ENCODE data around the gene BOLA3.

Gene BOLA3

DNA sequence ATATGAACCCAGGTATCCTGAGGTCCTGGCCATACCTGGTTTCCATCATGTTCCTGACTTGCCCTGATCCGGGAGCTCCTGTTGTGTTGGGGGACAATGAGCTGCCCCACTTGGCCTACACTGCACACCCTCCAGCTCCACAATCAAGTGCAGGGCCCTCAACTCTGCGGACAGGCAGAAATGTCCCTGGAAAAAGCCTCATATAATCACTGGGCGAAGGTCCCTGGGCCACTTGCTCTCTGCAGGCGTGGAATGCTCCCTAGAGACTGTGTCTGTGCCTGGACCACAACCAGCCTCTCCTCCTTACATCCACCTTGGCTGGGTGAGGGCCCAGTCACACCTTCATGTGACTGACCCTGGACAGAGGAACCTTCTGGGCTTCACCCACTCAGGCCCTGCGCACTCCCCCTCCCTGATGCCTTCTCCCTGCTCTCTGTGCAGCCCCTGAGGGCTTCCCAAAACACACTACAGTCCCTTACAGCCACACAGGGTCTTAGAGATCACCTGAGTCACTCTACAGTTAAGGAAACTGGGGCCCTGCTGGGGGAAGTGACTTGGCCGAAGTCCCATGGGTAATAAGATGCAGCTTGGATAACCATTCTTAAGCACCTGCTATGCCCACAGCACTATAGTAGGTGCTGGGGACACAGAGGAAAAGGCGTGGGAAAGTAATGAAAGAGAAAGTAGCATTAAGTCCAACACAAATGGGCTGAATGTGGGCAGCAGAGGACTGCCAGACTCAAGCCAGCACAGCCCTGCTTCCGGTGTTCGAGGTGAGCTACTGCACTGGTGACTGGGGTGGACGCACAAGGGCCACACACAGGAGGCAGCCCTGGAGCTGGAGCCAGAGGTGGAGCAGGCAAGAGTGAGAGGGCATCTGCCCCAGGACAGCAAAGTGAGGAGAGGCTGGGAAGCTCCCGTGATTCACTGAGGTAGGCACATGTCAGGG is 9.8 kb downstream of the BOLA3 start:
- TF ChIP-seq, protein P1, sequence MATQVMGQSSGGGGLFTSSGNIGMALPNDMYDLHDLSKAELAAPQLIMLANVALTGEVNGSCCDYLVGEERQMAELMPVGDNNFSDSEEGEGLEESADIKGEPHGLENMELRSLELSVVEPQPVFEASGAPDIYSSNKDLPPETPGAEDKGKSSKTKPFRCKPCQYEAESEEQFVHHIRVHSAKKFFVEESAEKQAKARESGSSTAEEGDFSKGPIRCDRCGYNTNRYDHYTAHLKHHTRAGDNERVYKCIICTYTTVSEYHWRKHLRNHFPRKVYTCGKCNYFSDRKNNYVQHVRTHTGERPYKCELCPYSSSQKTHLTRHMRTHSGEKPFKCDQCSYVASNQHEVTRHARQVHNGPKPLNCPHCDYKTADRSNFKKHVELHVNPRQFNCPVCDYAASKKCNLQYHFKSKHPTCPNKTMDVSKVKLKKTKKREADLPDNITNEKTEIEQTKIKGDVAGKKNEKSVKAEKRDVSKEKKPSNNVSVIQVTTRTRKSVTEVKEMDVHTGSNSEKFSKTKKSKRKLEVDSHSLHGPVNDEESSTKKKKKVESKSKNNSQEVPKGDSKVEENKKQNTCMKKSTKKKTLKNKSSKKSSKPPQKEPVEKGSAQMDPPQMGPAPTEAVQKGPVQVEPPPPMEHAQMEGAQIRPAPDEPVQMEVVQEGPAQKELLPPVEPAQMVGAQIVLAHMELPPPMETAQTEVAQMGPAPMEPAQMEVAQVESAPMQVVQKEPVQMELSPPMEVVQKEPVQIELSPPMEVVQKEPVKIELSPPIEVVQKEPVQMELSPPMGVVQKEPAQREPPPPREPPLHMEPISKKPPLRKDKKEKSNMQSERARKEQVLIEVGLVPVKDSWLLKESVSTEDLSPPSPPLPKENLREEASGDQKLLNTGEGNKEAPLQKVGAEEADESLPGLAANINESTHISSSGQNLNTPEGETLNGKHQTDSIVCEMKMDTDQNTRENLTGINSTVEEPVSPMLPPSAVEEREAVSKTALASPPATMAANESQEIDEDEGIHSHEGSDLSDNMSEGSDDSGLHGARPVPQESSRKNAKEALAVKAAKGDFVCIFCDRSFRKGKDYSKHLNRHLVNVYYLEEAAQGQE (IDR thresholded peaks at IDR 0.05; ENCODE audit: insufficient read depth in 1 of 2, low read depth in 2 of 2, low read length in 2 of 2), result no peak
- no peak for TF ChIP-seq POLR2AphosphoS5 (IDR thresholded peaks at IDR 0.05; ENCODE audit: low read depth, low read length)
- no peak for TF ChIP-seq FOXP2 (optimal IDR thresholded peaks at IDR 0.05; ENCODE audit: borderline replicate concordance, extremely low read depth, extremely low read length, insufficient read depth)
- no peak for TF ChIP-seq SIN3A (IDR thresholded peaks at IDR 0.05; ENCODE audit: borderline replicate concordance, insufficient read depth, low read length)

DNA sequence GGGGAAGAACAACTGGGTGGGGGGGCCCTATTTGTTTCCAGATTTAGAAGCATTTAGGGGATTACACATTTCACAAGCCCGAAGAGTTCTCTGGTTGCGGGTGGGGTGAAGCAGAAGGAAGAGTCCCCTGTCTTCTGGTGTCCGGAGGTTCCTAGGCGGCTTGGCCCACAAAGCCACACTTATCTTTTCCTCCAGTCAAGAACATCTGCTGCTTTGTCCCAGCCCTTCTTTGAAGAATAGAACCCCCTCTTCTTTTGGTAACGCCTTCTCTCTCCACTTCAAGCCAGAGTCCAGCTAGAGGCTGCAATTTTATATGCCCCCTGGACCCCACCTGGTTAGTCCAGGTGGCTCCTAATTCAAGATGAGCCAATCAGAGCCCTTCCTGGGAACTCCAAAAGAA is 15.8 kb downstream of the BOLA3 start:
- TF ChIP-seq POLR2AphosphoS5 (IDR thresholded peaks at IDR 0.05; ENCODE audit: low read depth, low read length) (no peak), FOXP2 (optimal IDR thresholded peaks at IDR 0.05; ENCODE audit: borderline replicate concordance, extremely low read depth, extremely low read length, insufficient read depth) (no peak), SIN3A (IDR thresholded peaks at IDR 0.05; ENCODE audit: borderline replicate concordance, insufficient read depth, low read length) (no peak), TAF1 (IDR thresholded peaks at IDR 0.05; ENCODE audit: borderline replicate concordance, insufficient read depth, low read length) (no peak)
- TF ChIP-seq, protein P1 (IDR thresholded peaks at IDR 0.05; ENCODE audit: insufficient read depth in 1 of 2, low read depth in 2 of 2, low read length in 2 of 2), result no peak

DNA sequence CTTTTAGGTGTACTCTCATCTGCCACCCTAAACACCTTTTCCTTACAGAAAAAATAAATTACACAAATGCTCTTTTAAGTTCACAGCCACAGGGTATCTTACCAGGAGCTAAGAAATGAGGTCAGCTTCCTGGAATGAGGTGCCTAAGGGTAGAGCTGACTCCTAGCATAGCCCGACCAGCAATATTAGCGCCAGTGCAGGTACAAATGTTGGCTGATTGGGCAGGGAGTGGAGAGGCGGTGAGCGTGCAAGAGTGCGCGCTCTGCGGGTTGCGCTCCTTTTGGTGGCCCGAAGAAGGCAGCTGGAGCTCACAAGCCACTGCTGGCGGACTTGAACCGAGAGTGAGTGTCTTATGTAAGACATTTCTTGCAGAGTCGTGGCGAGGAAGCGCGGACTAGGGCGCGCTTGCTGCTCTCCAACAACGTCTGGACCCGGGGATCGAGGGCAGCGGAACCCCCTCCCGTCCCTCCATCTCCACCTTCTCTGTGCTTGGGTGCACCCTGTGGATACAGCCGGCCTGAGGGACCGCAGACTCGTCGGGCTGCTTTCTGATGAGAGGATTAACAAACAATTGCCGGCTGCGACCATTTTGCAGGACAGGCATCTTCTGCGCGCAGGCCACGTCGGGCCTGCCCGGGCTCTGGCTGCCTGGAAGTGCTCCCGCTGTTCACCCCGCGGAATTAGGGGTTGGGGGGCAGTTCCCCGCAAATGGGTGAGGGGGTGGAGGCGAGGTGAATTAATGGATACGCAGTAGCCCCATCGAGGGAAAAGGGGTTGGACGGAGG is 17.3 kb downstream of the BOLA3 start:
- TF ChIP-seq FOXP2 (optimal IDR thresholded peaks at IDR 0.05; ENCODE audit: borderline replicate concordance, extremely low read depth, extremely low read length, insufficient read depth), result no peak
- TF ChIP-seq, protein P1 (IDR thresholded peaks at IDR 0.05; ENCODE audit: insufficient read depth in 1 of 2, low read depth in 2 of 2, low read length in 2 of 2), result no peak
- TF ChIP-seq POLR2AphosphoS5 (IDR thresholded peaks at IDR 0.05; ENCODE audit: low read depth, low read length), result no peak
- no peak for TF ChIP-seq SIN3A (IDR thresholded peaks at IDR 0.05; ENCODE audit: borderline replicate concordance, insufficient read depth, low read length)
- no peak for TF ChIP-seq TAF1 (IDR thresholded peaks at IDR 0.05; ENCODE audit: borderline replicate concordance, insufficient read depth, low read length)

DNA sequence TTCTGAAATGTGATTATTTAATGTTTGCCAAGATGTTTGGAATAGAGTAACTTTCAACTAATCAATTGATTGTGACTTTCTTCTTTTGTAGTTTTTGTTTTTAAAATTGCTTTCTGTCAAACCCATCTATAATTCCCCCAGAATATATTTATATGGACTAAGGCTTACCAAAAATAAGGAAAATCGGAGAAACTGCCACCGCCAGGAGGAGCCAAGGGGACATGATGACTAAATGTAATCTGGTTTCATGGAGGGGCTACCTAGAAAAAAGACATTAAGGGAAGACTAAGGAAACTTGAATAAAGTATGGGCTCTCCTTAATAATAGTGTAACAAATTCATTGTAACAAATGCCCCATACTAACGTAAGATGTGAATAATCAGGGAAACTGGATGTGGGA is 19.5 kb downstream of the BOLA3 start:
- TF ChIP-seq POLR2AphosphoS5 (IDR thresholded peaks at IDR 0.05; ENCODE audit: low read depth, low read length) (no peak), SIN3A (IDR thresholded peaks at IDR 0.05; ENCODE audit: borderline replicate concordance, insufficient read depth, low read length) (no peak), FOXP2 (optimal IDR thresholded peaks at IDR 0.05; ENCODE audit: borderline replicate concordance, extremely low read depth, extremely low read length, insufficient read depth) (no peak), TAF1 (IDR thresholded peaks at IDR 0.05; ENCODE audit: borderline replicate concordance, insufficient read depth, low read length) (no peak)
- TF ChIP-seq, protein P1 (IDR thresholded peaks at IDR 0.05; ENCODE audit: insufficient read depth in 1 of 2, low read depth in 2 of 2, low read length in 2 of 2), result no peak
